ENCODE results near the gene NCK2. TPM values are rescaled to one million over a fixed set of nuclear protein-coding genes. Genes with fewer than 3 reads are reported as not detected.

NCK2 gene
- total RNA-seq, 1 experiment from 2014 or later = 49.2 TPM

DNA sequence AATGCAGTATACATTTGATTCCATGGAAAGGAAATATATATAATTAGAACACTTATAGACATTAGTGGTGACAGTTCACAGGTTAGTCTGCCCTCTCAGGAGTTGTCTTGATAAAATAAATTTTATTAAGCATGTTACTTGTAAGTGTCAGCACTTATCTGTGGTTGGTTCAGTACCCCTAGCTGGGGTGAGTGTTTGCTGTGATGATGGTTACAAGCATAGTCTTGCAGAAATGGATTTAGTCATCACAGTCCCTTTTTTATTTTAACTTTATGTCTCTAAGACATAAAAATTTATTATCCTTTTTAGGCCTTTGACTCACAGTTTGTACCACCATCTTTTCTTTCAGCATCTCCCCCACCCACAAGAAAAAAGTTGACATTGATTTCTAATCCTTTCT lies 52.1 kb downstream of the NCK2 start:
- TF ChIP-seq, protein P1, sequence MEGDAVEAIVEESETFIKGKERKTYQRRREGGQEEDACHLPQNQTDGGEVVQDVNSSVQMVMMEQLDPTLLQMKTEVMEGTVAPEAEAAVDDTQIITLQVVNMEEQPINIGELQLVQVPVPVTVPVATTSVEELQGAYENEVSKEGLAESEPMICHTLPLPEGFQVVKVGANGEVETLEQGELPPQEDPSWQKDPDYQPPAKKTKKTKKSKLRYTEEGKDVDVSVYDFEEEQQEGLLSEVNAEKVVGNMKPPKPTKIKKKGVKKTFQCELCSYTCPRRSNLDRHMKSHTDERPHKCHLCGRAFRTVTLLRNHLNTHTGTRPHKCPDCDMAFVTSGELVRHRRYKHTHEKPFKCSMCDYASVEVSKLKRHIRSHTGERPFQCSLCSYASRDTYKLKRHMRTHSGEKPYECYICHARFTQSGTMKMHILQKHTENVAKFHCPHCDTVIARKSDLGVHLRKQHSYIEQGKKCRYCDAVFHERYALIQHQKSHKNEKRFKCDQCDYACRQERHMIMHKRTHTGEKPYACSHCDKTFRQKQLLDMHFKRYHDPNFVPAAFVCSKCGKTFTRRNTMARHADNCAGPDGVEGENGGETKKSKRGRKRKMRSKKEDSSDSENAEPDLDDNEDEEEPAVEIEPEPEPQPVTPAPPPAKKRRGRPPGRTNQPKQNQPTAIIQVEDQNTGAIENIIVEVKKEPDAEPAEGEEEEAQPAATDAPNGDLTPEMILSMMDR (conservative IDR thresholded peaks at IDR 0.05) = no peak
- Mint-ChIP-seq H3K27ac (peak overlapping the region in 1 of 3 experiments; percentile 71; a peak in 2 of 7 replicates), H3K27me3 (ENCODE audit: low read depth) (no peaks in the 10 kb centered on the region), H3K4me1 (peaks cover 43 to 70% of the 10 kb centered on the region in 2 experiments), H3K9me3 (no peaks in the 10 kb centered on the region), H3K4me3 (no peak overlapping the region), H3K36me3 (ENCODE audit: insufficient read depth in 1 of 3, low read depth in 3 of 3) (peaks cover 0 to 8% (median 3%) of the 10 kb centered on the region in 3 experiments; a peak in 3 of 7 replicates)
- DNase-seq = no peak
- H4K20me1 ChIP-seq (ENCODE audit: control insufficient read depth, insufficient read depth, insufficient read length) = no peaks in the 10 kb centered on the region
- no peak overlapping the region for H4K8ac ChIP-seq (replicated peaks; ENCODE audit: insufficient read length, low read depth, low read length)
- H2AK5ac ChIP-seq (ENCODE audit: insufficient read length, low read length) = no peak overlapping the region
- H2BK12ac ChIP-seq (ENCODE audit: insufficient read length, low read depth, low read length) = no peak overlapping the region
- H2BK15ac ChIP-seq (ENCODE audit: low read depth, low read length) = no peak overlapping the region
- no peak overlapping the region for H3K4ac ChIP-seq (ENCODE audit: low read depth, low read length)
- H2BK20ac ChIP-seq (ENCODE audit: low read depth, low read length, poor library complexity, severe bottlenecking) = no peak overlapping the region
- H3K14ac ChIP-seq (ENCODE audit: insufficient read depth, low read length) = no peak overlapping the region
- H3K27me3 ChIP-seq (ENCODE audit: insufficient read depth, low read length) = no peaks in the 10 kb centered on the region
- H3K9ac ChIP-seq (ENCODE audit: extremely low read depth, insufficient read length, low read length) = no peak overlapping the region
- no peak overlapping the region for H2AFZ ChIP-seq (ENCODE audit: low read length)
- no peak overlapping the region for H2BK120ac ChIP-seq (ENCODE audit: low read depth, low read length, poor library complexity, severe bottlenecking)
- H3T11ph ChIP-seq (ENCODE audit: low read length) = no peak overlapping the region
- no peaks in the 10 kb centered on the region for H3K23me2 ChIP-seq (ENCODE audit: insufficient read length, low read depth, low read length, poor library complexity, severe bottlenecking)
- H3K4me1 ChIP-seq (ENCODE audit: insufficient read depth, low read length) = peaks cover 7% of the 10 kb centered on the region; the same call in 1 of the 2 replicates
- peaks cover 14% of the 10 kb centered on the region for H3K79me1 ChIP-seq (ENCODE audit: insufficient read depth, low read depth, low read length, poor library complexity, severe bottlenecking)
- H3K56ac ChIP-seq (ENCODE audit: insufficient read length, low read depth, low read length) = no peak overlapping the region
- no peak overlapping the region for H3K23ac ChIP-seq (ENCODE audit: insufficient read length, low read depth, low read length)
- no peak overlapping the region for H4K5ac ChIP-seq (ENCODE audit: insufficient read length, low read depth, low read length)
- no peak overlapping the region for H3K27ac ChIP-seq (ENCODE audit: insufficient read length, low read depth, low read length)
- no peak overlapping the region for H2BK5ac ChIP-seq (ENCODE audit: insufficient read length, low read length)
- H3K4me2 ChIP-seq (ENCODE audit: insufficient read depth, insufficient read length, low read length) = no peak overlapping the region
- H4K91ac ChIP-seq (ENCODE audit: insufficient read length, low read depth, low read length) = no peak overlapping the region
- peaks cover 23% of the 10 kb centered on the region; the same call in 1 of the 2 replicates for H3K79me2 ChIP-seq (ENCODE audit: insufficient read depth, low read length)
- no peak overlapping the region for H3K18ac ChIP-seq (ENCODE audit: insufficient read length, low read depth, low read length)
- no peaks in the 10 kb centered on the region for H3K9me3 ChIP-seq (ENCODE audit: control insufficient read depth, low read depth, low read length)
